Measurements from ENCODE around the gene PHF21A. TPM values are rescaled to one million over a fixed set of nuclear protein-coding genes. Genes with fewer than 3 reads are reported as not detected.

PHF21A gene
- total and polyA plus RNA-seq, 2 experiments from 2014 or later, result 24.6 to 30.4 TPM

- WGBS (ENCODE audit: low lambda C conversion rate, missing lambda C conversion rate), result 96% methylated on average over 1 of the region's 1 CpG
- H3K9me3 ChIP-seq (ENCODE audit: low read depth), result no peaks in the 10 kb centered on the region
- no peaks in the 10 kb centered on the region for H3K79me2 ChIP-seq
- no peaks in the 10 kb centered on the region for H3K36me3 ChIP-seq (replicated peaks; ENCODE audit: insufficient read depth, low read depth)
- H3K27ac ChIP-seq, result no peak overlapping the region
- H4K20me1 ChIP-seq (ENCODE audit: insufficient read depth, poor library complexity, severe bottlenecking), result no peaks in the 10 kb centered on the region
- H2AFZ ChIP-seq, result no peak overlapping the region
- no peaks in the 10 kb centered on the region for H3K27me3 ChIP-seq
- H3K4me3 ChIP-seq, result no peak overlapping the region
- H3K4me1 ChIP-seq (ENCODE audit: insufficient read depth), result no peaks in the 10 kb centered on the region
- no peak for DNase-seq (ENCODE audit: low spot score)
- H3K9me2 ChIP-seq (replicated peaks; ENCODE audit: insufficient read depth), result no peaks in the 10 kb centered on the region
- TF ChIP-seq EZH2 (IDR thresholded peaks at IDR 0.05; ENCODE audit: borderline replicate concordance), result no peak
- H3K4me2 ChIP-seq, result no peak overlapping the region
Observed at GRCh38 chr11:46071091-46071490, 50.2 kb downstream of the PHF21A start.

- TF ChIP-seq CTCF (IDR thresholded peaks at IDR 0.05; ENCODE audit: poor library complexity) (no peak), EZH2 (IDR thresholded peaks at IDR 0.05; ENCODE audit: borderline replicate concordance) (no peak), EZH2phosphoT487 (IDR thresholded peaks at IDR 0.05; ENCODE audit: low read depth, severe bottlenecking, unreplicated experiment) (no peak)
- no peak overlapping the region for H2AFZ ChIP-seq
- WGBS (ENCODE audit: low lambda C conversion rate, missing lambda C conversion rate), result 98% methylated on average over 3 of the region's 3 CpGs
- no peak overlapping the region for H3K27ac ChIP-seq
- H3K4me3 ChIP-seq, result no peak overlapping the region
- H3K4me2 ChIP-seq, result no peak overlapping the region
- no peak for DNase-seq (ENCODE audit: low spot score)
- H4K20me1 ChIP-seq (ENCODE audit: insufficient read depth, poor library complexity, severe bottlenecking), result no peaks in the 10 kb centered on the region
- no peaks in the 10 kb centered on the region for H3K36me3 ChIP-seq (replicated peaks; ENCODE audit: insufficient read depth, low read depth)
- H3K9me2 ChIP-seq (replicated peaks; ENCODE audit: insufficient read depth), result no peaks in the 10 kb centered on the region
- H3K79me2 ChIP-seq, result peaks cover 2% of the 10 kb centered on the region
- no peaks in the 10 kb centered on the region for H3K4me1 ChIP-seq (ENCODE audit: insufficient read depth)
- no peaks in the 10 kb centered on the region for H3K27me3 ChIP-seq
- no peaks in the 10 kb centered on the region for H3K9me3 ChIP-seq (ENCODE audit: low read depth)
Observed at GRCh38 chr11:46069595-46069994, 51.7 kb downstream of the PHF21A start.

- Histone ChIP-seq H3K27me3 (no peaks in the 10 kb centered on the region), H4K20me1 (ENCODE audit: insufficient read depth, poor library complexity, severe bottlenecking) (no peaks in the 10 kb centered on the region), H3K36me3 (replicated peaks; ENCODE audit: insufficient read depth, low read depth) (no peaks in the 10 kb centered on the region), H3K4me3 (no peak overlapping the region), H3K4me1 (ENCODE audit: insufficient read depth) (no peaks in the 10 kb centered on the region), H3K27ac (no peak overlapping the region), H3K4me2 (no peak overlapping the region), H3K9me3 (ENCODE audit: low read depth) (no peaks in the 10 kb centered on the region), H3K9me2 (replicated peaks; ENCODE audit: insufficient read depth) (no peaks in the 10 kb centered on the region), H2AFZ (no peak overlapping the region), H3K79me2 (peaks cover 2% of the 10 kb centered on the region)
- TF ChIP-seq EZH2 (IDR thresholded peaks at IDR 0.05; ENCODE audit: borderline replicate concordance), result no peak
- TF ChIP-seq CTCF (IDR thresholded peaks at IDR 0.05; ENCODE audit: poor library complexity), result no peak
- no peak for TF ChIP-seq EZH2phosphoT487 (IDR thresholded peaks at IDR 0.05; ENCODE audit: low read depth, severe bottlenecking, unreplicated experiment)
- no peak for DNase-seq (ENCODE audit: low spot score)
- WGBS (ENCODE audit: low lambda C conversion rate, missing lambda C conversion rate), result 97% methylated on average over 4 of the region's 4 CpGs
Observed at GRCh38 chr11:46066335-46066734, 54.9 kb downstream of the PHF21A start.

GRCh38 chr11:46065681-46066080, 55.6 kb downstream of the PHF21A start:
- H3K4me1 ChIP-seq (ENCODE audit: insufficient read depth), result no peaks in the 10 kb centered on the region
- DNase-seq (ENCODE audit: low spot score), result no peak
- no peaks in the 10 kb centered on the region for H3K9me2 ChIP-seq (replicated peaks; ENCODE audit: insufficient read depth)
- no peaks in the 10 kb centered on the region for H3K36me3 ChIP-seq (replicated peaks; ENCODE audit: insufficient read depth, low read depth)
- H3K27me3 ChIP-seq, result no peaks in the 10 kb centered on the region
- TF ChIP-seq EZH2 (IDR thresholded peaks at IDR 0.05; ENCODE audit: borderline replicate concordance) (no peak), EZH2phosphoT487 (IDR thresholded peaks at IDR 0.05; ENCODE audit: low read depth, severe bottlenecking, unreplicated experiment) (no peak), CTCF (IDR thresholded peaks at IDR 0.05; ENCODE audit: poor library complexity) (no peak)
- 95% methylated on average over 3 of the region's 3 CpGs for WGBS (ENCODE audit: low lambda C conversion rate, missing lambda C conversion rate)
- no peak overlapping the region for H3K27ac ChIP-seq
- no peaks in the 10 kb centered on the region for H4K20me1 ChIP-seq (ENCODE audit: insufficient read depth, poor library complexity, severe bottlenecking)
- H3K9me3 ChIP-seq (ENCODE audit: low read depth), result no peaks in the 10 kb centered on the region
- no peak overlapping the region for H2AFZ ChIP-seq
- no peak overlapping the region for H3K4me2 ChIP-seq
- peaks cover 2% of the 10 kb centered on the region for H3K79me2 ChIP-seq
- H3K4me3 ChIP-seq, result no peak overlapping the region
